ENCODE data around the gene GNB3.
A peak's percentile ranks its signal among the peaks of the same experiment; 100 is the strongest.

The GNB3 gene

GRCh38 chr12:6824085-6824775, 16.5 kb upstream of the GNB3 start:
- DNase-seq: no peak

- no peak for DNase-seq
Observed at GRCh38 chr12:6824901-6825381, 15.8 kb upstream of the GNB3 start.

- peak; percentile 63 to 89 (median 78) for DNase-seq
Observed at GRCh38 chr12:6825398-6826124, 15.2 kb upstream of the GNB3 start.

GRCh38 chr12:6826125-6826733, 14.5 kb upstream of the GNB3 start:
- DNase-seq: no peak

- no peak for DNase-seq
Observed at GRCh38 chr12:6826734-6827436, 13.8 kb upstream of the GNB3 start.

GRCh38 chr12:6827437-6827911, 13.3 kb upstream of the GNB3 start:
- DNase-seq: peak in 5 of 6 experiments; percentile 9 to 44 (median 23)

GRCh38 chr12:6827982-6828780, 12.5 kb upstream of the GNB3 start, which contains the start of gene P3H3:
Gene P3H3 (plus strand): TSS chr12:6828407. CDS start chr12:6828441, 34 bp downstream.
- DNase-seq: peak in 4 of 6 experiments; percentile 34 to 67 (median 53)

- DNase-seq: peak in 5 of 6 experiments; percentile 26 to 74 (median 46)
Observed at GRCh38 chr12:6828781-6829535, 11.8 kb upstream of the GNB3 start.

GRCh38 chr12:6829536-6830220, 11.0 kb upstream of the GNB3 start:
- no peak for DNase-seq

- DNase-seq: no peak
Observed at GRCh38 chr12:6830286-6830890, 10.3 kb upstream of the GNB3 start.

GRCh38 chr12:6830999-6831398, 9.7 kb upstream of the GNB3 start:
- DNase-seq: no peak

GRCh38 chr12:6831450-6831995, 9.2 kb upstream of the GNB3 start:
- DNase-seq: no peak

- no peak for DNase-seq
Observed at GRCh38 chr12:6832125-6832524, 8.6 kb upstream of the GNB3 start.

GRCh38 chr12:6833189-6833890, 7.4 kb upstream of the GNB3 start:
- no peak for DNase-seq

GRCh38 chr12:6834254-6834653, 6.5 kb upstream of the GNB3 start:
- no peak for DNase-seq

GRCh38 chr12:6834873-6835272, 5.9 kb upstream of the GNB3 start:
- no peak for DNase-seq

- no peak for DNase-seq
Observed at GRCh38 chr12:6836851-6837250, 3.9 kb upstream of the GNB3 start.

- no peak for DNase-seq
Observed at GRCh38 chr12:6837370-6838060, 3.2 kb upstream of the GNB3 start.

GRCh38 chr12:6838854-6839253, 1.9 kb upstream of the GNB3 start:
- no peak for DNase-seq

Measured in stimulated activated naive CD4-positive, alpha-beta T cell (primary cell).